ENCODE data around the gene TFPT. TPM values are rescaled to one million over a fixed set of nuclear protein-coding genes. Genes with fewer than 3 reads are reported as not detected.

TFPT gene
- total and polyA plus RNA-seq, 2 donors (not counting 1 experiment from before 2014, with no cell fraction given) = 9.0 to 19.2 TPM

DNA sequence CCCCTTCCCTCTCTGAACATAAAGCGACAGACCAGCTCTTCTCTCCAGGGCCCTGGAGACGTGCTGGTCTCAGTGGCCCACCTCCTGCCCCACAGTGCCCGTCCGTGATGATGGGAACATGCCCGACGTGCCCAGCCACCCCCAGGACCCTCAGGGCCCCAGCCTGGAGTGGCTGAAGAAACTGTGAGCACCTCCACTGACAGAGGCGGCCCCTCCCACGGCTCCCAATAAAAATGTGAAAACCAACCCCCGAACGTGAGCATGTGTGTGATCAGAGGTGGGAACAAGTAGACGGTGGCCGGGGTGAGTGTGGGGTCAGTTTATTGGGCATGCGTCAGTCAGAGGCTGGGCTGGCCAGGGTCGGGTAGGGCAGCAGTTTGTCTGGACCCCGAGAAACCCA lies 8.7 kb downstream of the TFPT start:
- H3K4me1 ChIP-seq (ENCODE audit: control insufficient read depth, extremely low read depth, insufficient read depth, low read length) = no peaks in the 10 kb centered on the region
- no peak overlapping the region for H2AFZ ChIP-seq (ENCODE audit: low read length)
- no peaks in the 10 kb centered on the region for H4K20me1 ChIP-seq (ENCODE audit: control insufficient read depth, extremely low read depth, insufficient read depth, low read length)
- no peak overlapping the region for H3K9ac ChIP-seq (ENCODE audit: insufficient read depth, low read length)
- no peaks in the 10 kb centered on the region for H3K9me3 ChIP-seq (ENCODE audit: control insufficient read depth, insufficient read depth, low read depth, low read length)
- no peak overlapping the region for H3K27ac ChIP-seq (ENCODE audit: insufficient read depth, low read length)
- H3K27me3 ChIP-seq (ENCODE audit: control insufficient read depth, insufficient read depth, low read length) = no peaks in the 10 kb centered on the region
- DNase-seq (ENCODE audit: low read depth in 2 of 2) = no peak
- H3K79me2 ChIP-seq (ENCODE audit: control insufficient read depth, insufficient read depth, low read length) = peaks cover 11% of the 10 kb centered on the region
- H3K36me3 ChIP-seq (ENCODE audit: control insufficient read depth, insufficient read depth, low read length) = peaks cover 12% of the 10 kb centered on the region
- TF ChIP-seq, protein P1, sequence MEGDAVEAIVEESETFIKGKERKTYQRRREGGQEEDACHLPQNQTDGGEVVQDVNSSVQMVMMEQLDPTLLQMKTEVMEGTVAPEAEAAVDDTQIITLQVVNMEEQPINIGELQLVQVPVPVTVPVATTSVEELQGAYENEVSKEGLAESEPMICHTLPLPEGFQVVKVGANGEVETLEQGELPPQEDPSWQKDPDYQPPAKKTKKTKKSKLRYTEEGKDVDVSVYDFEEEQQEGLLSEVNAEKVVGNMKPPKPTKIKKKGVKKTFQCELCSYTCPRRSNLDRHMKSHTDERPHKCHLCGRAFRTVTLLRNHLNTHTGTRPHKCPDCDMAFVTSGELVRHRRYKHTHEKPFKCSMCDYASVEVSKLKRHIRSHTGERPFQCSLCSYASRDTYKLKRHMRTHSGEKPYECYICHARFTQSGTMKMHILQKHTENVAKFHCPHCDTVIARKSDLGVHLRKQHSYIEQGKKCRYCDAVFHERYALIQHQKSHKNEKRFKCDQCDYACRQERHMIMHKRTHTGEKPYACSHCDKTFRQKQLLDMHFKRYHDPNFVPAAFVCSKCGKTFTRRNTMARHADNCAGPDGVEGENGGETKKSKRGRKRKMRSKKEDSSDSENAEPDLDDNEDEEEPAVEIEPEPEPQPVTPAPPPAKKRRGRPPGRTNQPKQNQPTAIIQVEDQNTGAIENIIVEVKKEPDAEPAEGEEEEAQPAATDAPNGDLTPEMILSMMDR (conservative IDR thresholded peaks at IDR 0.05 in 1 of 2, IDR thresholded peaks at IDR 0.05 in 1 of 2; ENCODE audit: low read depth in 1 of 2, low read length in 2 of 2) = no peak
- TF ChIP-seq EZH2 (IDR thresholded peaks at IDR 0.05; ENCODE audit: low read length, missing control alignments) = no peak
- no peak overlapping the region for H3K4me2 ChIP-seq (ENCODE audit: extremely low read depth, insufficient read depth, low read length)
- H3K4me3 ChIP-seq (replicated peaks in 1 of 4; ENCODE audit: control extremely low read depth in 1 of 4, insufficient read depth in 1 of 4, low read depth in 3 of 4, low read length in 4 of 4) = no peak overlapping the region

DNA sequence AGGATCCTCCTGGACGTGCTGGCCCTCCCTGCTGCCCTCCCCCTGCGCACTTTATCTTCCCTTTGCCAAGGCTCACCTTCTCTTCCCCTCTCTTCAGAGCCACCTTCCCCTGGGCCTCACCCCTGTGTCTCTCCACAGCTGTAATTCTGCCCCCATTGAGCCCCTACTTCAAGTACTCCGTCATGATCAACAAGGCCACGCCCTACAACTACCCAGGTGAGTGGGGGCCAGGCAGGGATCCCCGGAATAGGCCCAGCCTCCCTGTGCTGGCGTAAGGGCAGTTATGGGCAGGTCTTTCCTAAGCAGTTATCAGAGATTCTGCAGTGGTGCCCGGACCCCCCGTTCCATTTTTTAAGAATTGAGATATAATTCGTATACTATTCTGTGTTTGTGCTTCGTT lies 9.7 kb downstream of the TFPT start:
- Histone ChIP-seq H3K27ac (ENCODE audit: insufficient read depth, low read length) (no peak overlapping the region), H3K36me3 (ENCODE audit: control insufficient read depth, insufficient read depth, low read length) (peaks cover 11% of the 10 kb centered on the region), H2AFZ (ENCODE audit: low read length) (no peak overlapping the region), H3K4me2 (ENCODE audit: extremely low read depth, insufficient read depth, low read length) (no peak overlapping the region), H4K20me1 (ENCODE audit: control insufficient read depth, extremely low read depth, insufficient read depth, low read length) (no peaks in the 10 kb centered on the region), H3K9me3 (ENCODE audit: control insufficient read depth, insufficient read depth, low read depth, low read length) (no peaks in the 10 kb centered on the region), H3K4me1 (ENCODE audit: control insufficient read depth, extremely low read depth, insufficient read depth, low read length) (no peaks in the 10 kb centered on the region), H3K27me3 (ENCODE audit: control insufficient read depth, insufficient read depth, low read length) (no peaks in the 10 kb centered on the region), H3K4me3 (replicated peaks in 1 of 4; ENCODE audit: control extremely low read depth in 1 of 4, insufficient read depth in 1 of 4, low read depth in 3 of 4, low read length in 4 of 4) (no peak overlapping the region), H3K79me2 (ENCODE audit: control insufficient read depth, insufficient read depth, low read length) (peaks cover 11% of the 10 kb centered on the region), H3K9ac (ENCODE audit: insufficient read depth, low read length) (no peak overlapping the region)
- no peak for DNase-seq (ENCODE audit: low read depth in 2 of 2)
- no peak for TF ChIP-seq EZH2 (IDR thresholded peaks at IDR 0.05; ENCODE audit: low read length, missing control alignments)
- TF ChIP-seq, protein P1 (conservative IDR thresholded peaks at IDR 0.05 in 1 of 2, IDR thresholded peaks at IDR 0.05 in 1 of 2; ENCODE audit: low read depth in 1 of 2, low read length in 2 of 2) = no peak

DNA sequence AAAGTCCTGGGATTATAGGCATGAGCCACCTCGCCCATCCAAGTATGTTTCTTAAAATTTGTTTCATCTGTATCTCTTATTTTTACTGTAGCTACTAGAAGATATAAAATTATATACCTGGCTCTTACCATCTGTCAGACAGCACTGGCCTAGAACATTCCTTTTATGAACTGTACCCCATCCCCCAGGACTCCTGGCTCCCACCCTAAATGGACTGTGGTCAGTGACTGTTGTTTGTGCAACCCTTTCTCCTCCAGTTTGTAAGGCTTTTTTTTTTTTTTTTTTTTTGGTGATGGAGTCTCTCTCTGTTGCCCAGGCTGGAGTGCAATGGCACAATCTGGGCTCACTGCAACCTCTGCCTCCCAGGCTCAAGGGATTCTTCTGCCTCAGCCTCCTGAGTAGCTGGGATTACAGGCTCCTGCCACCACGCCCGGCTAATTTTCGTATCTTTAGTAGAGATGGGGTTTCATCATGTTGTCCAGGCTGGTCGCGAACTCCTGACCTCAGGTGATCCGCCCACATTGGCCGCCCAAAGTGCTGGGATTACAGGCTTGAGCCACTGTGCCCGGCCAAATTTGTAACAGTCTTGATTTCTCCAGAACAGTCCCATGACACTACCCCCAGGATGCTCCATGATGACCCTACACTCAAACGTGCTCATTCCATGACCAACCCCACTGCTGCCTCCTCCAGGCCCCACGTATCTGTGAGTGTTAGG lies 10.3 kb downstream of the TFPT start:
- H3K4me2 ChIP-seq (ENCODE audit: extremely low read depth, insufficient read depth, low read length) = no peak overlapping the region
- DNase-seq (ENCODE audit: low read depth in 2 of 2) = no peak
- TF ChIP-seq EZH2 (IDR thresholded peaks at IDR 0.05; ENCODE audit: low read length, missing control alignments) = no peak
- TF ChIP-seq, protein P1 (conservative IDR thresholded peaks at IDR 0.05 in 1 of 2, IDR thresholded peaks at IDR 0.05 in 1 of 2; ENCODE audit: low read depth in 1 of 2, low read length in 2 of 2) = no peak
- no peak overlapping the region for H3K27ac ChIP-seq (ENCODE audit: insufficient read depth, low read length)
- no peaks in the 10 kb centered on the region for H4K20me1 ChIP-seq (ENCODE audit: control insufficient read depth, extremely low read depth, insufficient read depth, low read length)
- H3K4me3 ChIP-seq (replicated peaks in 1 of 4; ENCODE audit: control extremely low read depth in 1 of 4, insufficient read depth in 1 of 4, low read depth in 3 of 4, low read length in 4 of 4) = no peak overlapping the region
- H3K9me3 ChIP-seq (ENCODE audit: control insufficient read depth, insufficient read depth, low read depth, low read length) = no peaks in the 10 kb centered on the region
- peaks cover 11% of the 10 kb centered on the region for H3K79me2 ChIP-seq (ENCODE audit: control insufficient read depth, insufficient read depth, low read length)
- H3K4me1 ChIP-seq (ENCODE audit: control insufficient read depth, extremely low read depth, insufficient read depth, low read length) = no peaks in the 10 kb centered on the region
- peaks cover 10% of the 10 kb centered on the region for H3K36me3 ChIP-seq (ENCODE audit: control insufficient read depth, insufficient read depth, low read length)
- H3K27me3 ChIP-seq (ENCODE audit: control insufficient read depth, insufficient read depth, low read length) = no peaks in the 10 kb centered on the region
- no peak overlapping the region for H2AFZ ChIP-seq (ENCODE audit: low read length)
- no peak overlapping the region for H3K9ac ChIP-seq (ENCODE audit: insufficient read depth, low read length)
